Measurements from ENCODE around the gene SOX8. TPM values are rescaled to one million over a fixed set of nuclear protein-coding genes. Genes with fewer than 3 reads are reported as not detected.
A peak's percentile ranks its signal among the peaks of the same experiment; 100 is the strongest.

Gene SOX8
- total RNA-seq, 1 experiment from 2014 or later: not detected

- no TSS peak for BruUV-seq (replicated peaks)
- ChIA-PET CTCF (no interaction called here), POLR2A (ENCODE audit: unreplicated experiment) (no interaction called here)
- peaks cover 69% of the 10 kb centered on the region for H3K27me3 ChIP-seq (ENCODE audit: insufficient read depth, low read depth)
- DNase-seq: no peak
- intact Hi-C loops (cut with micrococcal nuclease; ENCODE audit: unreplicated experiment): no loop called here
- no peak for TF ChIP-seq CTCF (conservative IDR thresholded peaks at IDR 0.05)
- no peak for TF ChIP-seq EZH2 (IDR thresholded peaks at IDR 0.05; ENCODE audit: low read depth)
- no peak overlapping the region for H3K4me2 ChIP-seq
- H3F3A ChIP-seq (ENCODE audit: insufficient read depth, low read depth): peaks cover 5% of the 10 kb centered on the region; the same call in 1 of the 2 replicates
- H3K36me3 ChIP-seq (ENCODE audit: low read depth): no peaks in the 10 kb centered on the region
- no peaks in the 10 kb centered on the region for H4K20me1 ChIP-seq (ENCODE audit: insufficient read depth)
- no peak overlapping the region for H3K27ac ChIP-seq
- peaks cover 15% of the 10 kb centered on the region for H3K4me1 ChIP-seq (replicated peaks; ENCODE audit: insufficient read depth)
- no peaks in the 10 kb centered on the region for H3K9me3 ChIP-seq (ENCODE audit: insufficient read depth, low read depth)
- H2AFZ ChIP-seq: no peak overlapping the region
- H3K79me2 ChIP-seq (ENCODE audit: low read depth): no peaks in the 10 kb centered on the region
- no peak overlapping the region for H3K4me3 ChIP-seq
- no peaks in the 10 kb centered on the region for H3K9me2 ChIP-seq (ENCODE audit: insufficient read depth)
These were observed 14.2 kb downstream of the SOX8 start for GRCh38 chr16:995783-996182.

- H3F3A ChIP-seq (ENCODE audit: insufficient read depth, low read depth): peaks cover 5% of the 10 kb centered on the region; the same call in 1 of the 2 replicates
- no peaks in the 10 kb centered on the region for H3K9me3 ChIP-seq (ENCODE audit: insufficient read depth, low read depth)
- CTCF ChIA-PET: interaction anchor here (0.6 kb wide), 1 partner anchor 11 kb away, joined by 3 read pairs; no protein-coding TSS in a partner anchor
- no peak overlapping the region for H2AFZ ChIP-seq
- POLR2A ChIA-PET (ENCODE audit: unreplicated experiment): no interaction called here
- no TSS peak for BruUV-seq (replicated peaks)
- H3K27me3 ChIP-seq (ENCODE audit: insufficient read depth, low read depth): peaks cover 66% of the 10 kb centered on the region
- H3K4me1 ChIP-seq (replicated peaks; ENCODE audit: insufficient read depth): peaks cover 15% of the 10 kb centered on the region
- no peak for DNase-seq
- no peak for TF ChIP-seq CTCF (conservative IDR thresholded peaks at IDR 0.05)
- TF ChIP-seq EZH2 (IDR thresholded peaks at IDR 0.05; ENCODE audit: low read depth): no peak
- intact Hi-C loops (cut with micrococcal nuclease; ENCODE audit: unreplicated experiment): no loop called here
- no peaks in the 10 kb centered on the region for H4K20me1 ChIP-seq (ENCODE audit: insufficient read depth)
- H3K27ac ChIP-seq: no peak overlapping the region
- H3K4me2 ChIP-seq: peak overlapping the region; percentile 82
- no peaks in the 10 kb centered on the region for H3K9me2 ChIP-seq (ENCODE audit: insufficient read depth)
- no peaks in the 10 kb centered on the region for H3K36me3 ChIP-seq (ENCODE audit: low read depth)
- H3K79me2 ChIP-seq (ENCODE audit: low read depth): no peaks in the 10 kb centered on the region
- H3K4me3 ChIP-seq: no peak overlapping the region
These were observed 15.1 kb downstream of the SOX8 start for GRCh38 chr16:996681-997080.

- POLR2A ChIA-PET (ENCODE audit: unreplicated experiment): interaction anchor here (0.5 to 0.7 kb wide), 4 partner anchors 16 to 307 kb away, joined by 3 to 20 read pairs (median 6); no protein-coding TSS in a partner anchor
- peaks cover 57% of the 10 kb centered on the region for H3K27me3 ChIP-seq (ENCODE audit: insufficient read depth, low read depth)
- H3K4me3 ChIP-seq: peak overlapping the region; percentile 44; the same call in 1 of the 2 replicates
These were observed 16.0 kb downstream of the SOX8 start for GRCh38 chr16:997440-998051.

More at GRCh38 chr16:997440-998051, 16.0 kb downstream of the SOX8 start:
- Histone ChIP-seq H3K4me1 (replicated peaks; ENCODE audit: insufficient read depth) (peaks cover 21% of the 10 kb centered on the region), H3K36me3 (ENCODE audit: low read depth) (no peaks in the 10 kb centered on the region), H2AFZ (peak overlapping the region; percentile 66), H3K9me3 (ENCODE audit: insufficient read depth, low read depth) (no peaks in the 10 kb centered on the region), H4K20me1 (ENCODE audit: insufficient read depth) (no peaks in the 10 kb centered on the region), H3K79me2 (ENCODE audit: low read depth) (no peaks in the 10 kb centered on the region), H3K4me2 (peak overlapping the region; percentile 82), H3K9me2 (ENCODE audit: insufficient read depth) (no peaks in the 10 kb centered on the region), H3F3A (ENCODE audit: insufficient read depth, low read depth) (peaks cover 5% of the 10 kb centered on the region; the same call in 1 of the 2 replicates), H3K27ac (no peak overlapping the region)
- no TSS peak for BruUV-seq (replicated peaks)
- CTCF ChIA-PET: no interaction called here
- intact Hi-C loops (cut with micrococcal nuclease; ENCODE audit: unreplicated experiment): no loop called here
- peak; percentile 69 to 88 for DNase-seq
- TF ChIP-seq CTCF (conservative IDR thresholded peaks at IDR 0.05): no peak
- no peak for TF ChIP-seq EZH2 (IDR thresholded peaks at IDR 0.05; ENCODE audit: low read depth)

Measured in PC-9 (cell line).